ENCODE data around the gene DOCK3. TPM values are rescaled to one million over a fixed set of nuclear protein-coding genes. Genes with fewer than 3 reads are reported as not detected.

Gene DOCK3
- total RNA-seq, 1 donor from 2014 or later: 1.3 TPM

GRCh38 chr3:51386852-51387229 is 712.1 kb downstream of the DOCK3 start:
- no peak for DNase-seq (ENCODE audit: low spot score)

GRCh38 chr3:51387281-51387680 is 712.6 kb downstream of the DOCK3 start:
- peak; percentile 8 for DNase-seq (ENCODE audit: low spot score)

- peak; percentile 71 for DNase-seq (ENCODE audit: low spot score)
Measured at GRCh38 chr3:51388286-51389029, 713.7 kb downstream of the DOCK3 start.

- peak; percentile 43 for DNase-seq (ENCODE audit: low spot score)
Measured at GRCh38 chr3:51389423-51390183, 714.9 kb downstream of the DOCK3 start.

- no peak for DNase-seq (ENCODE audit: low spot score)
Measured at GRCh38 chr3:51390246-51391074, 715.7 kb downstream of the DOCK3 start.

- DNase-seq (ENCODE audit: low spot score): peak; percentile 98
Measured at GRCh38 chr3:51391075-51391565, 716.4 kb downstream of the DOCK3 start, which contains the start of gene RBM15B. Gene RBM15B, plus strand, starts transcription at chr3:51391285. Its CDS starts 115 bp downstream, at chr3:51391400.

- DNase-seq (ENCODE audit: low spot score): no peak
Measured at GRCh38 chr3:51391566-51392354, 717.0 kb downstream of the DOCK3 start.

GRCh38 chr3:51392355-51393133 is 717.8 kb downstream of the DOCK3 start:
- no peak for DNase-seq (ENCODE audit: low spot score)

GRCh38 chr3:51393134-51393495 is 718.4 kb downstream of the DOCK3 start:
- DNase-seq (ENCODE audit: low spot score): no peak

GRCh38 chr3:51393564-51393963 is 718.8 kb downstream of the DOCK3 start:
- no peak for DNase-seq (ENCODE audit: low spot score)

- DNase-seq (ENCODE audit: low spot score): no peak
Measured at GRCh38 chr3:51394541-51394940, 719.8 kb downstream of the DOCK3 start.

GRCh38 chr3:51395493-51396213 is 720.9 kb downstream of the DOCK3 start:
- no peak for DNase-seq (ENCODE audit: low spot score)

GRCh38 chr3:51396401-51396800 is 721.7 kb downstream of the DOCK3 start:
- DNase-seq (ENCODE audit: low spot score): no peak

- no peak for DNase-seq (ENCODE audit: low spot score)
Measured at GRCh38 chr3:51397392-51397791, 722.7 kb downstream of the DOCK3 start.

- DNase-seq (ENCODE audit: low spot score): no peak
Measured at GRCh38 chr3:51398595-51399310, 724.0 kb downstream of the DOCK3 start.

- no peak for DNase-seq (ENCODE audit: low spot score)
Measured at GRCh38 chr3:51400166-51400565, 725.4 kb downstream of the DOCK3 start.

GRCh38 chr3:51401735-51402134 is 727.0 kb downstream of the DOCK3 start:
- no peak for DNase-seq (ENCODE audit: low spot score)

- no peak for DNase-seq (ENCODE audit: low spot score)
Measured at GRCh38 chr3:51403675-51404074, 728.9 kb downstream of the DOCK3 start.

GRCh38 chr3:51408021-51408420 is 733.3 kb downstream of the DOCK3 start:
- DNase-seq (ENCODE audit: low spot score): no peak

Data from mucosa of gallbladder (tissue), 1 donor.